Measurements from ENCODE around the gene DYSF. TPM values are rescaled to one million over a fixed set of nuclear protein-coding genes. Genes with fewer than 3 reads are reported as not detected.

Gene DYSF
- total and polyA plus RNA-seq, 8 donors, result 17.8 to 71.4 (median 21.6) TPM

DNA sequence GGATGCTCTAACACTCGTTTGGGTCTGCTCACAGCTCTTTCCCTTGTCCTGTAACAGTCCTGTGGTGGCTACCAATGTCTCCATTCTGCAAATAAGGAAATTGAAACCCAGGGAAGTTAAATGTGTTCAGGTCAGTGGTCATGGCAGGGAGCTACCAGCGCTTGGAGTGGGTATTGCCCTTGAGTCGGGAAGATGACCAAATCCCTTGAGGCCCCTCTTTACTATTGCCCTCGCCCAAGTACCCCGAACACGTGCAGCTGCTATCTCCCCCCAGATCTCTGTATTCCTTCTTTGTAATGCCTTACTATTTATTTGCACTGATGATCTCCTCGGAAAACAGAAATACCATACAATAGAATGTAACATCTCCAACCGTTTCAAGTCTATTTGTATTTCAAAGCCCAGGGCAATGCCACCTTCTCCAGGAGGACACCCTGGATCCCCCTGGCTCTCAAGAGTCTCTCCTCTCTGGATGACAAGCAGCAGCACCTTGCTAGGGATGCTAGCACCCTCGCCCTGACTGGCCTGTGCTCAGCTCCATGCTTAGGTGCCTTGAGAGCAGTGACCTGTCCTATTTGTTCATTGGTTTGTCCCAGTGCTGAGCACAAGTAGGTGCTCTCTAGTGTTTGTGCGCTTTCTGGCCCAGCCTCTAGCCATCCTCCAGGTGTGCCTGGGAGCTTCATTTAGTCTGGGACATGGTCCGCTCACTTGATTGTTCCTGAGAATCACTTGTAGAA lies 15.1 kb downstream of the DYSF start:
- peaks cover 10 to 61% of the 10 kb centered on the region in 2 donors for H3K4me1 ChIP-seq
- peaks cover 14 to 47% of the 10 kb centered on the region in 2 donors for H3K27me3 ChIP-seq
- intact Hi-C loops (cut with DNase I), result no loop called here
- ATAC-seq (no peak), DNase-seq (no peak)
- TF ChIP-seq CTCF (IDR thresholded peaks at IDR 0.05), result no peak
- H3K27ac ChIP-seq, result peak overlapping the region in 1 of 2 donors; percentile 79
- H3K9me3 ChIP-seq, result no peaks in the 10 kb centered on the region
- H3K36me3 ChIP-seq, result no peaks in the 10 kb centered on the region
- peak overlapping the region in 1 of 2 donors; percentile 59 for H3K4me3 ChIP-seq

DNA sequence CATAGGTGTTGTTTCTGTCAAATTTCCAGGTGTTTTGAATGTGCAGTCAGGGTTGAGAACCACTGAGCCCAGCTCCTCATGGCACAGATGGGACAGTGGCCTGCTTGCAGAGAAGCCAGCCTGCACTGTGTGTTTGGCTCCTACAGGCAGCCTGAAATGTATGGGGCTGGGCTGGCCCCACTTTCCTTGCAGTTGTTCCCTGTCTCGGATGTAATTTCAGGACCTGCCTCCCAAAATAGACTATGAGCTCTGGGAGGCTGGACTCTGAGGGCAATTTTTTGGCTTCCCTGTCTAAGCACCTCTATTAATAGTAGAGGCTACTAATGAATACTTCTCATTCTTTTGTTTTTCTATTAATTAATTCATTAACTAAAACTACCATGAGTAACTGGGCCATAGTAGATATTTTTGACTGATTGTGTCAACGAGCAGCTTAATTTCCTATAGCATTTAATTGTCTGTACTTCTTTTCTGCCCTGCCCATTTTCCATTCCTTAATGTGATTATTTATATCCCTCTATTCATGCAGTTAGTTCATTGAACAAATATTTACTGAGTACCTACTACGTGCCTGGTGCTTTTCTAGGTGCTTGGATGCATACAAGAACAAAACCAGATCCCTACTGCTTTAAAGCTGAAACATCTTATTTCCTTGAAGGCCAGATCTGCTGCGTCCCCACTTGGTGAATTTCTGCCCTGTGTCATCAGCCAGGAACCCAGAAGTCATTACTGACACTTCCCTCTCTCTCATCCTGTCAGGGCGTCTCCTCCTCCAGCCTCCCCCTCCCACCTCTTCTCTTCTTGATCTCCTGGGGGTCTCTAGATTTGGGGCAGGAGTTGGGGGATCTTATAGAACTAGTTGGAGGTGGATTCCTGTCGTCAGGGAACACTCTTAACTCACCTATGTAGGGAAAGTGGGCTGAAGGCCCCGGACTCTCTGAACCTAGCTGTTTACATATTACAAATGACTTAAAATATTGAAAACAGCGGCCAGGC lies 16.3 kb downstream of the DYSF start:
- Histone ChIP-seq H3K4me1 (peaks cover 16 to 70% of the 10 kb centered on the region in 2 donors), H3K4me3 (peak overlapping the region in 1 of 2 donors; percentile 59), H3K27me3 (peaks cover 14 to 37% of the 10 kb centered on the region in 2 donors), H3K27ac (peak overlapping the region in 1 of 2 donors; percentile 66), H3K9me3 (no peaks in the 10 kb centered on the region), H3K36me3 (no peaks in the 10 kb centered on the region)
- no peak for DNase-seq
- intact Hi-C loops (cut with DNase I), result no loop called here
- no peak for ATAC-seq
- TF ChIP-seq CTCF (IDR thresholded peaks at IDR 0.05), result no peak

DNA sequence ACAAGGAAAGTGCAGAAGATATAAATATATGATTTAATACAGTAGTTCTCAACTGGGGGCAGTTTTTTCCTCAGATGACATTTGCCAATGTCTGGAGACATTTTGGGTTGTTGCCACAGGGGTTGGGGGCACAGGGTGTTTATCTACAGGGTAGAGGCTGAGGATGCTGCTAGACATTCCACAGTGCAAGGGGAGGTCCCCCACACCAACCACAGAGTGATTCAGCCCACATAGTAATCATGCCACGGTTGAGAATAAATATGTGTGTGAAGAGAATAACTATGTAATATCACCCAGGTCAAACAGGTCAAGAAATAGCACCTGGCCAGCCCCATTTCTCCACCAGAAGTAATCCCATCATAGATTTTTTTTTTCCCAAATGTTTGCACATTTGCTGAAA lies 17.9 kb downstream of the DYSF start:
- H3K27me3 ChIP-seq, result peaks cover 0 to 21% of the 10 kb centered on the region in 2 donors
- no peak for ATAC-seq
- intact Hi-C loops (cut with DNase I), result no loop called here
- H3K4me1 ChIP-seq, result peaks cover 11 to 70% of the 10 kb centered on the region in 2 donors
- H3K27ac ChIP-seq, result peak overlapping the region in 1 of 2 donors; percentile 37
- no peak for TF ChIP-seq CTCF (IDR thresholded peaks at IDR 0.05)
- no peak overlapping the region for H3K4me3 ChIP-seq
- no peaks in the 10 kb centered on the region for H3K36me3 ChIP-seq
- DNase-seq, result no peak
- no peaks in the 10 kb centered on the region for H3K9me3 ChIP-seq

- Histone ChIP-seq H3K27ac (peak overlapping the region in 1 of 2 donors; percentile 37), H3K27me3 (peaks cover 0 to 14% of the 10 kb centered on the region in 2 donors), H3K4me3 (no peak overlapping the region), H3K9me3 (no peaks in the 10 kb centered on the region), H3K4me1 (peaks cover 6 to 73% of the 10 kb centered on the region in 2 donors), H3K36me3 (no peaks in the 10 kb centered on the region)
- ATAC-seq, result no peak
- intact Hi-C loops (cut with DNase I), result no loop called here
- DNase-seq, result no peak
- no peak for TF ChIP-seq CTCF (IDR thresholded peaks at IDR 0.05)
These were observed 18.7 kb downstream of the DYSF start for GRCh38 chr2:71472019-71472418.

All from left lung (tissue), 10 donors.